BLaER1 (cell line): ENCODE data around the gene CNPY2.
A peak's percentile ranks its signal among the peaks of the same experiment; 100 is the strongest.
"Not testable (repeated sequence)": the region's sequence is repeated elsewhere in the genome, so short reads cannot be mapped to it uniquely, and the experiment has no call there.

ENCODE experiments used
- H3K27ac ChIP-seq: shearing (Covaris generic); formaldehyde crosslinking; 2 replicates; pipeline ENCODE4 v1.8.1; 2022
- H3K27me3 ChIP-seq: shearing (Covaris generic); formaldehyde crosslinking; 2 replicates; pipeline ENCODE4 v1.8.1; 2022
- H3K36me3 ChIP-seq: shearing (Covaris generic); formaldehyde crosslinking; 2 replicates; pipeline ENCODE4 v1.8.1; 2022
- H3K4me1 ChIP-seq: shearing (Covaris generic); formaldehyde crosslinking; 2 replicates; pipeline ENCODE4 v1.8.1; 2022
- H3K4me2 ChIP-seq: shearing (Covaris generic); formaldehyde crosslinking; 2 replicates; pipeline ENCODE4 v1.8.1; 2022
- H3K4me3 ChIP-seq: shearing (Covaris generic); formaldehyde crosslinking; 2 replicates; pipeline ENCODE4 v1.8.1; 2022
- H3K9ac ChIP-seq: shearing (Covaris generic); formaldehyde crosslinking; 2 replicates; pipeline ENCODE4 v1.8.1; 2022
- H3K9me3 ChIP-seq: shearing (Covaris generic); formaldehyde crosslinking; 2 replicates; pipeline ENCODE4 v1.8.1; 2022
- H4K20me1 ChIP-seq: shearing (Covaris generic); formaldehyde crosslinking; 2 replicates; pipeline ENCODE4 v1.8.1; 2022
- Cebpa-rat ChIP-seq: shearing (Covaris generic); IDR thresholded peaks from 2 replicates; pipeline ENCODE4 v1.8.1; 2022

The CNPY2 gene

DNA sequence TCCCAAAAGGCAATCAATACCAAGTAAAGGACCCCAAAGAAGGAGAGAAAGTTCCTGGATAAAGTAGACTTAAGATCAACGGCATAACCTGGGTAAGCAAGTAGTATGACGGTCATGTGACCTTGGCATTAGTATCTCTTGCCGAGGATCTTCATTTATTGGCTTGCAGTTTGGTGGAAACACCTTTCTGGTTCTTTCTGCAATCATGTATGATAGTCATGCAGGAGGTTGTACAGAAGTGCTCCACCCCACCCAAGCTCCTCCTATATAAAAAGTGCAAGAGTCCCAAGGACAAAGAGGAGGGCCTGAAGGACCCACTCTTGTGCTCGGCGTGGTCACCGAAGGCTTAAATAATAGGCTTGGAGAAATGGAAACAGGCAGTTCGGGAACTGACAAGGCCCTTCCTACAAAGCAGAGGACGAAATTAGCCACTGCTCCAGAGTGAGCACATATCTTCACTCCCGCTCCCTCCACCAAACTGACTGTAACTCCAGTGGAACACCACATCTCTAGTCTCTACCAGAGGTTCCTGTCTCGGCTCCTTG lies 16.4 kb downstream of the CNPY2 start:
- Histone ChIP-seq H3K4me2 (peak overlapping the region; percentile 94), H3K27me3 (no peaks in the 10 kb centered on the region), H3K9me3 (no peaks in the 10 kb centered on the region), H3K4me3 (peak overlapping the region; percentile 86), H3K36me3 (peaks cover 38% of the 10 kb centered on the region), H4K20me1 (peaks cover 54% of the 10 kb centered on the region), H3K27ac (peak overlapping the region; percentile 90), H3K4me1 (peaks cover 68% of the 10 kb centered on the region), H3K9ac (peak overlapping the region; percentile 93)
- TF ChIP-seq Cebpa-rat, result no peak

DNA sequence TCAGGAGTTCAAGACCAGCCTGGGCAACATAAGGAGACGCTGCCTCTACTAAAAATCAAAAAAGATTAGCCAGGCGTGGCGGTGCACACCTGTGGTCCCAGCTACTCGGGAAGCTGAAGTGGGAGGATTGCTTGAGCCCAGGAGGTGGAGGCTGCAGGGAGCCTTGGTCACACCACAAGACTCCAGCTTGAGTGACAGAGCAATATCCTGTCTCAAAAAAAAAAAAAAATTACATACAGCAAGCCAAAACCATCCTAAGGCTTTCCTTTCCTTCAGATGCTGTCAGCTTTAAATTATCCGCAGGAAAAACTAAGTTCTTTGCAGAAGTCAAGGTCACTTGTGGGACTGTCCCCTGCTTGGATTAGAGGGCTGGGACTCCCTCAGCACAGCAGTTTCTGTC lies 17.0 kb downstream of the CNPY2 start:
- Histone ChIP-seq H3K9ac (peak overlapping the region; percentile 93), H3K27me3 (no peaks in the 10 kb centered on the region), H4K20me1 (peaks cover 60% of the 10 kb centered on the region), H3K4me2 (peak overlapping the region; percentile 94), H3K4me3 (peak overlapping the region; percentile 86), H3K9me3 (no peaks in the 10 kb centered on the region), H3K4me1 (peaks cover 68% of the 10 kb centered on the region), H3K27ac (peak overlapping the region; percentile 90), H3K36me3 (peaks cover 38% of the 10 kb centered on the region)
- TF ChIP-seq Cebpa-rat, result no peak

DNA sequence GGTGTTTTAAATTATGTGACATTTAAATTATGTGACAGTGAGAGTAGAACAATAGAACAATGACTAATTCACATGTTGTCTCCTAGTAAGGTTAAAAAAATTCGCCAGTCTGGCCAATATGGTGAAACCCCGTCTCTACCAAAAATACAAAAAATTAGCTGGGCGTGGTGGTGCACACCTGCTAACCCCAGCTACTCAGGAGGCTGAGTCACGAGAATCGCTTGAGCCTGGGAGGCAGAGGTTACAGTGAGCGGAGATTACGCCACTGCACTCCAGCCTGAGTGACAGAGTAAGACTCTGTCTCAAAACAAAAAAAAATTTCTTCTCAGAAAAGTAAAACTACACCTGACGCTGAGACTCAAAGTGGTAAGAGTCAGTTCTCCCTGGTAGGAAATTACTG lies 18.4 kb downstream of the CNPY2 start:
- peaks cover 48% of the 10 kb centered on the region for H3K36me3 ChIP-seq

GRCh38 chr12:56296295-56296694 lies 19.5 kb downstream of the CNPY2 start:
- Histone ChIP-seq H3K4me2 (peak overlapping the region; percentile 94), H3K4me1 (peaks cover 51% of the 10 kb centered on the region), H3K9ac (peak overlapping the region; percentile 42; the same call in 1 of the 2 replicates)

More for the DNA sequence above, 18.4 kb downstream of the CNPY2 start:
- no peaks in the 10 kb centered on the region for H3K27me3 ChIP-seq
- peaks cover 74% of the 10 kb centered on the region for H4K20me1 ChIP-seq
- H3K9me3 ChIP-seq, result no peaks in the 10 kb centered on the region
- 0 out of 2 replicates have a peak overlapping the region, but pooled peaks have one; percentile 86 for H3K4me3 ChIP-seq
- peak overlapping the region; percentile 94 for H3K4me2 ChIP-seq
- TF ChIP-seq Cebpa-rat, result no peak
- no peak overlapping the region for H3K9ac ChIP-seq
- no peak overlapping the region; the same call in 1 of the 2 replicates for H3K27ac ChIP-seq
- peaks cover 56% of the 10 kb centered on the region for H3K4me1 ChIP-seq

GRCh38 chr12:56293795-56294194 lies 22.0 kb downstream of the CNPY2 start:
- Histone ChIP-seq H3K4me1 (peaks cover 37% of the 10 kb centered on the region), H3K4me3 (no peak overlapping the region), H3K9me3 (no peaks in the 10 kb centered on the region), H3K4me2 (no peak overlapping the region), H3K36me3 (peaks cover 83% of the 10 kb centered on the region), H4K20me1 (peaks cover 100% of the 10 kb centered on the region), H3K27me3 (no peaks in the 10 kb centered on the region), H3K27ac (no peak overlapping the region), H3K9ac (no peak overlapping the region)
- no peak for TF ChIP-seq Cebpa-rat

More at GRCh38 chr12:56296295-56296694, 19.5 kb downstream of the CNPY2 start:
- Histone ChIP-seq H3K36me3 (peaks cover 59% of the 10 kb centered on the region), H3K27ac (peak overlapping the region; percentile 41), H3K9me3 (no peaks in the 10 kb centered on the region), H3K27me3 (no peaks in the 10 kb centered on the region), H4K20me1 (peaks cover 85% of the 10 kb centered on the region), H3K4me3 (no peak overlapping the region; the same call in 1 of the 2 replicates)
- TF ChIP-seq Cebpa-rat, result no peak

GRCh38 chr12:56288705-56289387 lies 26.9 kb downstream of the CNPY2 start:
- H3K9me3 ChIP-seq, result no peaks in the 10 kb centered on the region
- peaks cover 4% of the 10 kb centered on the region; the same call in 1 of the 2 replicates for H3K4me1 ChIP-seq
- peaks cover 90% of the 10 kb centered on the region for H4K20me1 ChIP-seq
- H3K4me3 ChIP-seq, result no peak overlapping the region
- no peak overlapping the region for H3K4me2 ChIP-seq
- TF ChIP-seq Cebpa-rat, result no peak
- no peak overlapping the region for H3K27ac ChIP-seq
- peaks cover 99% of the 10 kb centered on the region for H3K36me3 ChIP-seq
- no peaks in the 10 kb centered on the region for H3K27me3 ChIP-seq
- no peak overlapping the region for H3K9ac ChIP-seq

- Histone ChIP-seq H4K20me1 (peaks cover 64% of the 10 kb centered on the region), H3K27me3 (no peaks in the 10 kb centered on the region), H3K4me3 (no peak overlapping the region), H3K9ac (no peak overlapping the region), H3K27ac (no peak overlapping the region), H3K36me3 (peaks cover 100% of the 10 kb centered on the region), H3K4me2 (no peak overlapping the region), H3K9me3 (no peaks in the 10 kb centered on the region), H3K4me1 (no peaks in the 10 kb centered on the region)
- TF ChIP-seq Cebpa-rat, result no peak
These were observed 29.6 kb downstream of the CNPY2 start for GRCh38 chr12:56286044-56286830.

DNA sequence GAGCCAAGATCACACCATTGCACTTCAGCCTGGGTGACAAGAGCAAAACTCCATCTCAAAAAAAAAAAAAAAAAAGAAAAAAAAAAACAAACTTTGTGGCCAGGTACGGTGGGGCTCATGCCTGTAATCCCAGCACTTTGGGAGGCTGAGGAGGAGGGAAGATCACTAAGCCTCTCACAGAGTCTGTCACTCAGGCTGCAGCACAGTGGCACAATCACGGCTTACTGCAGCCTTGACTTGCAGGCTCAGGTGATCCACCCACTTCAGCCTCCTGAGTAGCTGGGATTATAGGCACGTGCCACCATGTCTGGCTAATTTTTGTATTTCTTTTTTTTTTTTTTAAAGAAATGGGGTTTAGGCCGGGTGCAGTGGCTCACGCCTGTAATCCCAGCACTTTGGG lies 31.5 kb downstream of the CNPY2 start:
- Histone ChIP-seq H4K20me1 (peaks cover 44% of the 10 kb centered on the region), H3K36me3 (peaks cover 100% of the 10 kb centered on the region)
- H3K4me3 ChIP-seq, H3K4me2 ChIP-seq, H3K27me3 ChIP-seq, H3K27ac ChIP-seq, H3K4me1 ChIP-seq, H3K9ac ChIP-seq, H3K9me3 ChIP-seq: not testable (repeated sequence)

DNA sequence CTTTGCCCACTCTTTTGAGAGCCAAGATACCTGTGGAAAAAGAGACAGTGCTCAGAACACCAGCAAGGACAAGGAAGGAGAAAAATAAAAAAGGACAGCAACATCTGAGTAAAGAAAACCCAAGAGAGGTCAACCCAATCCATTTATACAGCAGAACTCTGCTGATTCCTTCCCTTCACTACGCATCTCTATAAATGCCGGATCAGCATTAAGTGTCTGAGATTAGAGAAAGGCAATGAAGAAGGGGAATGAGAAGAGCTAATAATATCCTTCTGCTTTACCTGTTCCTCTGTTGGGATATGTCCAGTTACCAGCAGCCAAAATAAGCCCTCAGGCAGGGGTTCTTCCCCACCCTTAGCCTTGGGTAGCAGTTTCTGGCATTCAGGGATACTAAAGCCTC lies 33.2 kb downstream of the CNPY2 start:
- Histone ChIP-seq H3K9ac (no peak overlapping the region), H3K4me1 (no peaks in the 10 kb centered on the region), H3K4me2 (no peak overlapping the region), H3K36me3 (peaks cover 100% of the 10 kb centered on the region), H3K9me3 (no peaks in the 10 kb centered on the region), H3K27me3 (no peaks in the 10 kb centered on the region), H3K4me3 (no peak overlapping the region), H4K20me1 (peaks cover 27% of the 10 kb centered on the region), H3K27ac (no peak overlapping the region)
- TF ChIP-seq Cebpa-rat, result no peak

DNA sequence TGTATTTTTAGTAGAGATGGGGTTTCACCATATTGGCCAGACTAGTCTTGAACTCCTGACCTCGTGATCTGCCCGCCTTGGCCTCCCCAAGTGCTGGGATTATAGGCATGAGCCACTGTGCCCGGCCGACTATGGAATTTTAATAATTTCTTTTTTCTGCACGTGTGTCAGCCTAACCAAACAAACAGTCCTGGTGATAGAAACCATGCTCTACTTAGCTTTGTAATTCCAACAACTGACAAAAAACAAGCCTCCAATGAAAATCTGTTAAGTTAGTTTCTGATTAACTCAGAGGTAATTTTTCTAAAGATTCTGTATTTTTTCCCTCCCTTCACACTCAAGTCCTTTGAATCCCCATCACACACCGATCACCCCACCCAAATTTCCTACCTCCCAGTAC lies 33.8 kb downstream of the CNPY2 start:
- no peaks in the 10 kb centered on the region for H3K9me3 ChIP-seq
- TF ChIP-seq Cebpa-rat, result no peak
- peaks cover 98% of the 10 kb centered on the region for H3K36me3 ChIP-seq
- no peaks in the 10 kb centered on the region for H3K27me3 ChIP-seq
- H3K4me1 ChIP-seq, result no peaks in the 10 kb centered on the region
- no peak overlapping the region for H3K4me2 ChIP-seq
- no peak overlapping the region for H3K9ac ChIP-seq
- no peak overlapping the region for H3K4me3 ChIP-seq
- peaks cover 22% of the 10 kb centered on the region for H4K20me1 ChIP-seq
- no peak overlapping the region for H3K27ac ChIP-seq
